ENCODE results near the gene FMO4.
"Not testable (repeated sequence)": the region's sequence is repeated elsewhere in the genome, so short reads cannot be mapped to it uniquely, and the experiment has no call there.

Gene FMO4

GRCh38 chr1:171357179-171357578 is 43.2 kb downstream of the FMO4 start:
- no peaks in the 10 kb centered on the region for H3K9me2 ChIP-seq (replicated peaks; ENCODE audit: insufficient read depth, low read length)
- no peak overlapping the region for H3K9ac ChIP-seq (ENCODE audit: low read length)
- no peaks in the 10 kb centered on the region for H3K9me3 ChIP-seq (replicated peaks; ENCODE audit: insufficient read depth, low read length)
- no peak overlapping the region for H2AFZ ChIP-seq (ENCODE audit: low read length)
- no peaks in the 10 kb centered on the region for H3K27me3 ChIP-seq (replicated peaks; ENCODE audit: insufficient read depth, low read length)
- no peak overlapping the region for H3K4me2 ChIP-seq (ENCODE audit: low read depth, low read length)
- no peaks in the 10 kb centered on the region for H3K36me3 ChIP-seq (replicated peaks; ENCODE audit: insufficient read depth, low read length)
- no peaks in the 10 kb centered on the region for H4K20me1 ChIP-seq (ENCODE audit: insufficient read depth, low read length)
- DNase-seq = no peak
- H3K4me1 ChIP-seq (ENCODE audit: low read length) = no peaks in the 10 kb centered on the region
- H3K4me3 ChIP-seq (ENCODE audit: low read length) = no peak overlapping the region
- H3K27ac ChIP-seq (ENCODE audit: low read length) = no peak overlapping the region
- H3K79me2 ChIP-seq (ENCODE audit: low read length) = no peaks in the 10 kb centered on the region
- no peak for TF ChIP-seq CTCF (IDR thresholded peaks at IDR 0.05; ENCODE audit: low read length)
- no peak for TF ChIP-seq EZH2phosphoT487 (IDR thresholded peaks at IDR 0.05; ENCODE audit: low read length)
- TF ChIP-seq EZH2 (optimal IDR thresholded peaks at IDR 0.05; ENCODE audit: low read depth, low read length) = no peak
- H3F3A ChIP-seq (ENCODE audit: insufficient read depth, low read length) = no peaks in the 10 kb centered on the region

- H3F3A ChIP-seq (ENCODE audit: insufficient read depth, low read length); H3K4me3 ChIP-seq (ENCODE audit: low read length); H3K36me3 ChIP-seq (replicated peaks; ENCODE audit: insufficient read depth, low read length); H4K20me1 ChIP-seq (ENCODE audit: insufficient read depth, low read length); H3K9ac ChIP-seq (ENCODE audit: low read length); H3K4me2 ChIP-seq (ENCODE audit: low read depth, low read length); H3K4me1 ChIP-seq (ENCODE audit: low read length); H3K79me2 ChIP-seq (ENCODE audit: low read length); H2AFZ ChIP-seq (ENCODE audit: low read length); H3K9me2 ChIP-seq (replicated peaks; ENCODE audit: insufficient read depth, low read length); DNase-seq; H3K9me3 ChIP-seq (replicated peaks; ENCODE audit: insufficient read depth, low read length); H3K27ac ChIP-seq (ENCODE audit: low read length); H3K27me3 ChIP-seq (replicated peaks; ENCODE audit: insufficient read depth, low read length): not testable (repeated sequence)
Observed at GRCh38 chr1:171359355-171359648, 45.3 kb downstream of the FMO4 start.

GRCh38 chr1:171359731-171360527 is 45.9 kb downstream of the FMO4 start:
- not testable (repeated sequence) for H3K4me2 ChIP-seq (ENCODE audit: low read depth, low read length); H3K4me3 ChIP-seq (ENCODE audit: low read length); H3K4me1 ChIP-seq (ENCODE audit: low read length); H3K9me3 ChIP-seq (replicated peaks; ENCODE audit: insufficient read depth, low read length); H3K79me2 ChIP-seq (ENCODE audit: low read length); H4K20me1 ChIP-seq (ENCODE audit: insufficient read depth, low read length); H3K9me2 ChIP-seq (replicated peaks; ENCODE audit: insufficient read depth, low read length); H3K36me3 ChIP-seq (replicated peaks; ENCODE audit: insufficient read depth, low read length); DNase-seq; H3K27ac ChIP-seq (ENCODE audit: low read length); H3K27me3 ChIP-seq (replicated peaks; ENCODE audit: insufficient read depth, low read length); H2AFZ ChIP-seq (ENCODE audit: low read length); H3K9ac ChIP-seq (ENCODE audit: low read length); H3F3A ChIP-seq (ENCODE audit: insufficient read depth, low read length)

- Histone ChIP-seq H3K4me1 (ENCODE audit: low read length) (no peaks in the 10 kb centered on the region), H3K9me3 (replicated peaks; ENCODE audit: insufficient read depth, low read length) (no peaks in the 10 kb centered on the region), H3K36me3 (replicated peaks; ENCODE audit: insufficient read depth, low read length) (no peaks in the 10 kb centered on the region), H3K79me2 (ENCODE audit: low read length) (no peaks in the 10 kb centered on the region), H3K4me2 (ENCODE audit: low read depth, low read length) (no peak overlapping the region), H3K27ac (ENCODE audit: low read length) (no peak overlapping the region), H3F3A (ENCODE audit: insufficient read depth, low read length) (no peaks in the 10 kb centered on the region), H4K20me1 (ENCODE audit: insufficient read depth, low read length) (no peaks in the 10 kb centered on the region), H3K9me2 (replicated peaks; ENCODE audit: insufficient read depth, low read length) (no peaks in the 10 kb centered on the region), H2AFZ (ENCODE audit: low read length) (no peak overlapping the region), H3K27me3 (replicated peaks; ENCODE audit: insufficient read depth, low read length) (no peaks in the 10 kb centered on the region), H3K9ac (ENCODE audit: low read length) (no peak overlapping the region), H3K4me3 (ENCODE audit: low read length) (no peak overlapping the region)
- TF ChIP-seq CTCF (IDR thresholded peaks at IDR 0.05; ENCODE audit: low read length) = no peak
- no peak for TF ChIP-seq EZH2phosphoT487 (IDR thresholded peaks at IDR 0.05; ENCODE audit: low read length)
- TF ChIP-seq EZH2 (optimal IDR thresholded peaks at IDR 0.05; ENCODE audit: low read depth, low read length) = no peak
- no peak for DNase-seq
Observed at GRCh38 chr1:171366085-171366484, 52.1 kb downstream of the FMO4 start.
